ENCODE measurements around the gene PNPLA7.
"Not testable (repeated sequence)": the region's sequence is repeated elsewhere in the genome, so short reads cannot be mapped to it uniquely, and the experiment has no call there.

PNPLA7 gene
- total RNA-seq = 7.3 to 10.9 (median 9.9) reads per million in 3 donors

DNA sequence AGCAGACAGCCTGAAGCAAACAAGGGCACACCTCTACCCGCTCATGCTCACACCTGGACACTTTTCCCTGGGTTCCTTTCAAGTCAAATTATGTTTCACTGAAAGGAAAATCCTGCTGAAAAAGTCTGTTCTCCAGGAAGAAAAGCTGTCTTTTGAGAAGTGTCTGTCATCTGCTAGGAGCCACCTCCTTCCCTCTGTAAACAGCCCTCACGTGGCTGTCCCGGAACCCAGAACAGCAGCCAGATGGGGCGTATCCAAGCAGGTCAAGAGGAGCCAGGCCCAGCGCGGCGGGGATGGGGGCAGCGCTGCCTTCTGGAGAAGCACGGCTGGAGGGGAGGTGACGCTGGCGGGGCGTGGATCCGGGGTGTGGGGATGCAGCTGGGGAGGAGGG is at the start of gene PNPLA7:
PNPLA7 (minus strand) TSS at position 172 of the 391 bp plus-strand sequence. CDS start 205 bp downstream, outside the sequence.
- H3K27me3 ChIP-seq (replicated peaks; ENCODE audit: control insufficient read depth, insufficient read depth, low read length, poor library complexity, severe bottlenecking) = no peaks in the 10 kb centered on the region

GRCh38 chr9:137598943-137599342 is 48.7 kb upstream of the PNPLA7 start:
- Histone ChIP-seq H3K4me1 (ENCODE audit: control insufficient read depth, insufficient read depth, low read length, poor library complexity, severe bottlenecking) (no peaks in the 10 kb centered on the region), H3K4me3 (ENCODE audit: insufficient read depth, low read depth, low read length, poor library complexity, severe bottlenecking) (no peak overlapping the region), H3K36me3 (ENCODE audit: control insufficient read depth, insufficient read depth, low read length) (no peaks in the 10 kb centered on the region), H3K27ac (ENCODE audit: insufficient read depth, low read length, poor library complexity, severe bottlenecking) (no peak overlapping the region), H3K27me3 (replicated peaks; ENCODE audit: control insufficient read depth, insufficient read depth, low read length, poor library complexity, severe bottlenecking) (no peaks in the 10 kb centered on the region), H3K9me3 (ENCODE audit: control insufficient read depth, low read length) (no peaks in the 10 kb centered on the region)
- no peak for DNase-seq

More for the DNA sequence above, at the start of gene PNPLA7:
- H3K27ac ChIP-seq (ENCODE audit: insufficient read depth, low read length, poor library complexity, severe bottlenecking) = peak within 1 kb of the TSS; percentile 73
- peak; percentile 18 to 49 (median 33) for DNase-seq
- H3K4me1 ChIP-seq (ENCODE audit: control insufficient read depth, insufficient read depth, low read length, poor library complexity, severe bottlenecking) = peaks cover 12% of the 10 kb centered on the region
- no peaks in the 10 kb centered on the region for H3K9me3 ChIP-seq (ENCODE audit: control insufficient read depth, low read length)
- H3K36me3 ChIP-seq (ENCODE audit: control insufficient read depth, insufficient read depth, low read length) = no peaks in the 10 kb centered on the region
- peak within 1 kb of the TSS; percentile 68 for H3K4me3 ChIP-seq (ENCODE audit: insufficient read depth, low read depth, low read length, poor library complexity, severe bottlenecking)

GRCh38 chr9:137596577-137596976 is 46.4 kb upstream of the PNPLA7 start:
- not testable (repeated sequence) for H3K27ac ChIP-seq (ENCODE audit: insufficient read depth, low read length, poor library complexity, severe bottlenecking); H3K9me3 ChIP-seq (ENCODE audit: control insufficient read depth, low read length); H3K27me3 ChIP-seq (replicated peaks; ENCODE audit: control insufficient read depth, insufficient read depth, low read length, poor library complexity, severe bottlenecking); DNase-seq; H3K4me1 ChIP-seq (ENCODE audit: control insufficient read depth, insufficient read depth, low read length, poor library complexity, severe bottlenecking); H3K36me3 ChIP-seq (ENCODE audit: control insufficient read depth, insufficient read depth, low read length); H3K4me3 ChIP-seq (ENCODE audit: insufficient read depth, low read depth, low read length, poor library complexity, severe bottlenecking)

DNA sequence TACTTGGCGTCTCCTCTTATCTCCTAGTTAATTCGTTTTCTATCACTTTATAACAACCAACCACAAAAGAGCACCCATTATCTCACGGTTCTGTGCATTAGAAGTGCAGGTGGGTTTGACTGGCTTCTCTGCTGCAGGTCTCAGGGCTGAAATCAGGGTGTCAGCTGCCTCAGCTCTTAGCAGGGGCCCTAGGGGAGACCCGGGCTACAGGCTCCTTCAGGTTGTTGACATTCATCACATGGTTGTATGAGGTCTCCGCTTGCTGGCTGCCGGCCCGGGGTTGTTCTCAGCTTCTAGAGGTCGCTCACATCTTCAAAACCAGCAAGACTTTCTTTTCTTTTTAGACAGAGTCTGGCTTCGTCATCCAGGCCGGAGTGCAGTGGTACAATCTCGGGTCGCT is 43.0 kb upstream of the PNPLA7 start:
- peaks cover under 1% of the 10 kb centered on the region for H3K36me3 ChIP-seq (ENCODE audit: control insufficient read depth, insufficient read depth, low read length)
- no peaks in the 10 kb centered on the region for H3K9me3 ChIP-seq (ENCODE audit: control insufficient read depth, low read length)
- no peak for DNase-seq
- peaks cover 12% of the 10 kb centered on the region for H3K4me1 ChIP-seq (ENCODE audit: control insufficient read depth, insufficient read depth, low read length, poor library complexity, severe bottlenecking)
- no peak overlapping the region for H3K27ac ChIP-seq (ENCODE audit: insufficient read depth, low read length, poor library complexity, severe bottlenecking)
- H3K27me3 ChIP-seq (replicated peaks; ENCODE audit: control insufficient read depth, insufficient read depth, low read length, poor library complexity, severe bottlenecking) = no peaks in the 10 kb centered on the region
- no peak overlapping the region for H3K4me3 ChIP-seq (ENCODE audit: insufficient read depth, low read depth, low read length, poor library complexity, severe bottlenecking)

GRCh38 chr9:137592767-137593166 is 42.6 kb upstream of the PNPLA7 start:
- no peaks in the 10 kb centered on the region for H3K9me3 ChIP-seq (ENCODE audit: control insufficient read depth, low read length)
- no peak overlapping the region for H3K27ac ChIP-seq (ENCODE audit: insufficient read depth, low read length, poor library complexity, severe bottlenecking)
- H3K27me3 ChIP-seq (replicated peaks; ENCODE audit: control insufficient read depth, insufficient read depth, low read length, poor library complexity, severe bottlenecking) = no peaks in the 10 kb centered on the region
- no peak for DNase-seq
- H3K36me3 ChIP-seq (ENCODE audit: control insufficient read depth, insufficient read depth, low read length) = peaks cover 4% of the 10 kb centered on the region
- peaks cover 12% of the 10 kb centered on the region for H3K4me1 ChIP-seq (ENCODE audit: control insufficient read depth, insufficient read depth, low read length, poor library complexity, severe bottlenecking)
- no peak overlapping the region for H3K4me3 ChIP-seq (ENCODE audit: insufficient read depth, low read depth, low read length, poor library complexity, severe bottlenecking)

- Histone ChIP-seq H3K4me1 (ENCODE audit: control insufficient read depth, insufficient read depth, low read length, poor library complexity, severe bottlenecking) (peaks cover 12% of the 10 kb centered on the region), H3K36me3 (ENCODE audit: control insufficient read depth, insufficient read depth, low read length) (peaks cover 24% of the 10 kb centered on the region), H3K27ac (ENCODE audit: insufficient read depth, low read length, poor library complexity, severe bottlenecking) (peak within 1 kb of the TSS; percentile 45), H3K4me3 (ENCODE audit: insufficient read depth, low read depth, low read length, poor library complexity, severe bottlenecking) (peak within 1 kb of the TSS; percentile 76), H3K27me3 (replicated peaks; ENCODE audit: control insufficient read depth, insufficient read depth, low read length, poor library complexity, severe bottlenecking) (no peaks in the 10 kb centered on the region), H3K9me3 (ENCODE audit: control insufficient read depth, low read length) (no peaks in the 10 kb centered on the region)
- peak; percentile 79 to 87 (median 83) for DNase-seq
These were observed 40.5 kb upstream of the PNPLA7 start, which contains the start of gene ZMYND19 for GRCh38 chr9:137590469-137591383. Gene ZMYND19, minus strand, starts transcription at chr9:137590512. Its CDS starts 249 bp downstream, at chr9:137590263.

- no peak for DNase-seq
- Histone ChIP-seq H3K4me3 (ENCODE audit: insufficient read depth, low read depth, low read length, poor library complexity, severe bottlenecking) (peak overlapping the region; percentile 51), H3K36me3 (ENCODE audit: control insufficient read depth, insufficient read depth, low read length) (peaks cover 24% of the 10 kb centered on the region), H3K27me3 (replicated peaks; ENCODE audit: control insufficient read depth, insufficient read depth, low read length, poor library complexity, severe bottlenecking) (no peaks in the 10 kb centered on the region), H3K27ac (ENCODE audit: insufficient read depth, low read length, poor library complexity, severe bottlenecking) (no peak overlapping the region), H3K9me3 (ENCODE audit: control insufficient read depth, low read length) (no peaks in the 10 kb centered on the region), H3K4me1 (ENCODE audit: control insufficient read depth, insufficient read depth, low read length, poor library complexity, severe bottlenecking) (peaks cover 12% of the 10 kb centered on the region)
These were observed 39.9 kb upstream of the PNPLA7 start for GRCh38 chr9:137590123-137590468.

- Histone ChIP-seq H3K27me3 (replicated peaks; ENCODE audit: control insufficient read depth, insufficient read depth, low read length, poor library complexity, severe bottlenecking) (no peaks in the 10 kb centered on the region), H3K4me3 (ENCODE audit: insufficient read depth, low read depth, low read length, poor library complexity, severe bottlenecking) (peak overlapping the region; percentile 51), H3K4me1 (ENCODE audit: control insufficient read depth, insufficient read depth, low read length, poor library complexity, severe bottlenecking) (peaks cover 12% of the 10 kb centered on the region), H3K9me3 (ENCODE audit: control insufficient read depth, low read length) (no peaks in the 10 kb centered on the region), H3K27ac (ENCODE audit: insufficient read depth, low read length, poor library complexity, severe bottlenecking) (no peak overlapping the region), H3K36me3 (ENCODE audit: control insufficient read depth, insufficient read depth, low read length) (peaks cover 24% of the 10 kb centered on the region)
- no peak for DNase-seq
These were observed 39.4 kb upstream of the PNPLA7 start for GRCh38 chr9:137589441-137590122.

- H3K36me3 ChIP-seq (ENCODE audit: control insufficient read depth, insufficient read depth, low read length) = peaks cover 28% of the 10 kb centered on the region
- no peak for DNase-seq
- H3K4me1 ChIP-seq (ENCODE audit: control insufficient read depth, insufficient read depth, low read length, poor library complexity, severe bottlenecking) = peaks cover 12% of the 10 kb centered on the region
- H3K27me3 ChIP-seq (replicated peaks; ENCODE audit: control insufficient read depth, insufficient read depth, low read length, poor library complexity, severe bottlenecking) = no peaks in the 10 kb centered on the region
- peak overlapping the region; percentile 51 for H3K4me3 ChIP-seq (ENCODE audit: insufficient read depth, low read depth, low read length, poor library complexity, severe bottlenecking)
- H3K9me3 ChIP-seq (ENCODE audit: control insufficient read depth, low read length) = no peaks in the 10 kb centered on the region
- H3K27ac ChIP-seq (ENCODE audit: insufficient read depth, low read length, poor library complexity, severe bottlenecking) = no peak overlapping the region
These were observed 38.7 kb upstream of the PNPLA7 start for GRCh38 chr9:137588891-137589290.

- no peak for DNase-seq
- Histone ChIP-seq H3K27ac (ENCODE audit: insufficient read depth, low read length, poor library complexity, severe bottlenecking) (no peak overlapping the region), H3K9me3 (ENCODE audit: control insufficient read depth, low read length) (no peaks in the 10 kb centered on the region), H3K36me3 (ENCODE audit: control insufficient read depth, insufficient read depth, low read length) (peaks cover 28% of the 10 kb centered on the region), H3K4me1 (ENCODE audit: control insufficient read depth, insufficient read depth, low read length, poor library complexity, severe bottlenecking) (peaks cover 12% of the 10 kb centered on the region), H3K27me3 (replicated peaks; ENCODE audit: control insufficient read depth, insufficient read depth, low read length, poor library complexity, severe bottlenecking) (no peaks in the 10 kb centered on the region), H3K4me3 (ENCODE audit: insufficient read depth, low read depth, low read length, poor library complexity, severe bottlenecking) (no peak overlapping the region)
These were observed 38.1 kb upstream of the PNPLA7 start for GRCh38 chr9:137588311-137588710.
